NCI-H146 treated with DMSO at 0.1 percent for 48 hours (cell line): ENCODE data around the gene HSD17B7.

Experiments used
- DNase-seq: peaks from one replicate; lab custom pipeline; 2025; ENCODE audit not compliant: unreplicated experiment; lab: John Stamatoyannopoulos, UW

HSD17B7 gene

GRCh38 chr1:162856260-162856659 lies 65.8 kb downstream of the HSD17B7 start:
- DNase-seq: no peak

- DNase-seq: no peak
These were observed 67.3 kb downstream of the HSD17B7 start for GRCh38 chr1:162857850-162858249.

DNA sequence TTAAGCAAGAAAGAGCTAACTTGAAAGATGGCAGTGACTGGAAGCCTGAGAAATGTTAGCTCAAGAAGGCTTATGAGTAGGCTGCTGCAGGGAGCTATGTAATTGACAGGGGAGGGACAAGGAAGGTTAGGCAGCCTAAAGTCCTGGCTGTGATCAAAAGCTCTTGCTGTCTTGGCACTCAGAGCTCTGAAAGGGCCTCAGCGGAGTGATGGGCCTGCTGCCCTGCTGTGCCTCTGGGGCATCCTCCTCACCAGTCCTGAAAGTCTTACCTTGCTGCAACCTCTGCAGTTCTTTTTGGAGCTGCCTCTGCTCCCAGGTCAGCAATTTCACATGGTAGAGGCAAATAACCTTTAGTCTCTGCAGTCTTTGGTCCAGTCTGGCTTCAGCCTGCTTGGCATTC lies 68.7 kb downstream of the HSD17B7 start:
- no peak for DNase-seq

GRCh38 chr1:162861101-162861500 lies 70.6 kb downstream of the HSD17B7 start, which contains the start of gene CCDC190:
Gene CCDC190 (minus strand): TSS chr1:162861175. CDS start chr1:162859646, 1,529 bp downstream.
- DNase-seq: no peak

DNA sequence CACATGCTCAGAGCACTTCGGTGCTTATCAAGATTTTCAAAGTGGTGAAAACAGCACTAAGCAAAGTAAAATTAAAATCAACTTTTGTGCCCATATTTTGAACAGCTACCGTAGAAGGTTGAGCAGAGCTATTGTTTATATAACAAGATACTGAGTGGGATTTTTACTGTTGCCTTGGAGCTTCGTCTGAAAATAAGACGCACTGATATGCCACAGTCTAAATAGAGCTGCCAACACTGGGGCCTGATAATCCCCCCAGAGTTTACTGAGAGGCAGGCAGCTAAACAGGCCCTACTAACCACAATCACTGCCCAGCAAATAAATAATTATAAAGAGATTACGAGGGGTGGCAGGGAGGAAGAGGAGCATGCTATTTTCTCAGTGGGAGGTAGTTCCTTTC lies 71.1 kb downstream of the HSD17B7 start:
- DNase-seq: no peak
